Left ventricle myocardium inferior (tissue), 1 donor: Measurements from ENCODE around the gene PEF1. TPM values are rescaled to one million over a fixed set of nuclear protein-coding genes. Genes with fewer than 3 reads are reported as not detected.
A peak's percentile ranks its signal among the peaks of the same experiment; 100 is the strongest.

ENCODE experiments used
- DNase-seq: peaks from one replicate; pipeline ENCODE4 v3.0.0-alpha.2; 2020
- H3K27ac ChIP-seq: fragments of 200-600 bp; replicated peaks from 2 replicates; pipeline ENCODE4 v1.8.0; 2021
- H3K27me3 ChIP-seq: fragments of 200-600 bp; 2 replicates; pipeline ENCODE4 v1.8.0; 2021; ENCODE audit warnings: low read depth
- H3K36me3 ChIP-seq: fragments of 200-600 bp; 2 replicates; pipeline ENCODE4 v1.8.0; 2021
- H3K4me1 ChIP-seq: fragments of 200-600 bp; 2 replicates; pipeline ENCODE4 v1.8.0; 2021
- H3K4me3 ChIP-seq: fragments of 200-600 bp; 2 replicates; pipeline ENCODE4 v1.8.0; 2021; ENCODE audit warnings: mild to moderate bottlenecking, moderate library complexity
- H3K9me3 ChIP-seq: fragments of 200-600 bp; replicated peaks from 2 replicates; pipeline ENCODE4 v1.8.0; 2021
- intact Hi-C: fragments of 100-400 bp; cut with micrococcal nuclease; formaldehyde crosslinking; loops from one replicate; pipeline ENCODE4 v1.11.0; 2022
- total RNA-seq: library from RNA; stranded (reverse); fragmentation: NEBNext Ultra II Directional; extraction: Animal tissue kit (Norgen Biotek cat#: 25700); gene quantifications from one replicate; pipeline ENCODE4 v1.2.1, GENCODE V29; 2021
- TF ChIP-seq, protein P1 (sequence below): fragments of 200-600 bp; IDR thresholded peaks from 2 replicates; pipeline ENCODE4 v1.8.0; 2021; ENCODE audit warnings: antibody characterized with exemption, mild to moderate bottlenecking, borderline replicate concordance
- donor health status: DM: no; HTN: yes; CAD: no; lungs with severe emphysema.

PEF1 gene
- total RNA-seq, 1 donor from 2014 or later = 36.4 TPM

DNA sequence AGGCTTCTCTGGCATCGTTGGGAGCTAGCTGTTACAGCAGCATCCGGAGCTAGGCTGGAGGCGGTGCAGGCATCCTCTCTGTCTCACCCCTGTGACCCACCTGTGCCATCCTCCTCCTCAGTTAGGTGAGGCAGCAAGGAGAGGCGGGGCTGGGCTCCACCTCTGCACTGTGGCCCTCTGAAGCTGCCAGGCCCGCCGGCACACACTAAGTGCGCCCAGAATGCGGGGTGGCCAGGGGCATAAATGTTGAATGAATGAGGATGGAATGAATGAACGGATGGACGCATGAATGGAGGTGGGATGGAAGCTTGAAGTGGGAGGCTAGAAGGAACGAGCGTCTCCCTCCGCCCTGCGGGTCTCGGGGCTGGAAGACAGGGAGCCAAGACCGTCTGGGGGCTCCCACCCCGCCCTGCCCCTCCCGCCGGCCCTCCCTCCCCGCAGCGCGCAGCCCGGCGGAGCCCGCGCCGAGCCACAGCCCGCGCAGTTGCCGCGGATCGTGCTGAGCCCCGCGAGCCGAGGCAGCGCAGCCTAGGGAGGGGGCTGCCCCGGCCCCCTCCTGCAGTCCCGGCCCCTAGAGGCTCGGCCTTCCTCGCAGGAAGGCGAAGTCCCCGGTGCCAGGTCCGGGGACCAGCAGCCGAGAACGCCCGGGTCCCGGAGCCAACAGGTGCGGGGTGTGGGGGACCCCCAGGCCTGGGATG is 27.3 kb downstream of the PEF1 start, which contains the start of gene HCRTR1:
HCRTR1 (plus strand) TSS at position 472 of the 698 bp plus-strand sequence. CDS start 1,504 bp downstream, outside the sequence.
- Histone ChIP-seq H3K9me3 (no peaks in the 10 kb centered on the region), H3K4me3 (peak within 1 kb of the TSS; percentile 67), H3K27me3 (peaks cover 12% of the 10 kb centered on the region), H3K4me1 (peaks cover 50% of the 10 kb centered on the region), H3K36me3 (no peaks in the 10 kb centered on the region), H3K27ac (peak within 1 kb of the TSS; percentile 36)
- intact Hi-C loops = no loop called here
- DNase-seq = no peak
- TF ChIP-seq, protein P1, sequence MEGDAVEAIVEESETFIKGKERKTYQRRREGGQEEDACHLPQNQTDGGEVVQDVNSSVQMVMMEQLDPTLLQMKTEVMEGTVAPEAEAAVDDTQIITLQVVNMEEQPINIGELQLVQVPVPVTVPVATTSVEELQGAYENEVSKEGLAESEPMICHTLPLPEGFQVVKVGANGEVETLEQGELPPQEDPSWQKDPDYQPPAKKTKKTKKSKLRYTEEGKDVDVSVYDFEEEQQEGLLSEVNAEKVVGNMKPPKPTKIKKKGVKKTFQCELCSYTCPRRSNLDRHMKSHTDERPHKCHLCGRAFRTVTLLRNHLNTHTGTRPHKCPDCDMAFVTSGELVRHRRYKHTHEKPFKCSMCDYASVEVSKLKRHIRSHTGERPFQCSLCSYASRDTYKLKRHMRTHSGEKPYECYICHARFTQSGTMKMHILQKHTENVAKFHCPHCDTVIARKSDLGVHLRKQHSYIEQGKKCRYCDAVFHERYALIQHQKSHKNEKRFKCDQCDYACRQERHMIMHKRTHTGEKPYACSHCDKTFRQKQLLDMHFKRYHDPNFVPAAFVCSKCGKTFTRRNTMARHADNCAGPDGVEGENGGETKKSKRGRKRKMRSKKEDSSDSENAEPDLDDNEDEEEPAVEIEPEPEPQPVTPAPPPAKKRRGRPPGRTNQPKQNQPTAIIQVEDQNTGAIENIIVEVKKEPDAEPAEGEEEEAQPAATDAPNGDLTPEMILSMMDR = no peak

- no peak overlapping the region for H3K27ac ChIP-seq
- peaks cover 12% of the 10 kb centered on the region for H3K27me3 ChIP-seq
- TF ChIP-seq, protein P1 = no peak
- no peak overlapping the region for H3K4me3 ChIP-seq
- peaks cover 35% of the 10 kb centered on the region for H3K4me1 ChIP-seq
- no peaks in the 10 kb centered on the region for H3K9me3 ChIP-seq
- no peak for DNase-seq
- H3K36me3 ChIP-seq = no peaks in the 10 kb centered on the region
- intact Hi-C loops = no loop called here
Observed at GRCh38 chr1:31615939-31616338, 28.7 kb downstream of the PEF1 start.

DNA sequence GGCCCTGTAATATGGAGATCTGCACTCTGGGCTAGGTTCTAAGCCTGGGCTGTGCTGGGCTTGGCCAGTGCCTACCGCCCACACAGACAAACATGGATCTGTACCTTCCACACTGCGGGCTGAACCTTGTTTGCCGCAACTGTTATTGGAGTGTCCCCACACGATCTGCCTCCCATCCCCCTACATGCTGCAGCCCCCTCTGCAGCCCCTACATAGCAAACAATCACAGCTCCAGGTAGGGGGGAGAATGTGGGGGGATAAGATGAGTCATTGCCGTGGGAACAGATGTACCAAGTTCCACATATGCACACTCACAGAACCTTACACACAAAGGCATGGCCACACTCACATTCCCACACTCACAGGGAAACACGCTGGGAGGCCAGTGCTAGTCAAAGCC is 29.3 kb downstream of the PEF1 start:
- Histone ChIP-seq H3K36me3 (no peaks in the 10 kb centered on the region), H3K4me1 (peaks cover 34% of the 10 kb centered on the region), H3K4me3 (no peak overlapping the region), H3K27ac (no peak overlapping the region), H3K27me3 (peaks cover 12% of the 10 kb centered on the region), H3K9me3 (no peaks in the 10 kb centered on the region)
- no peak for DNase-seq
- TF ChIP-seq, protein P1 = no peak
- intact Hi-C loops = no loop called here

DNA sequence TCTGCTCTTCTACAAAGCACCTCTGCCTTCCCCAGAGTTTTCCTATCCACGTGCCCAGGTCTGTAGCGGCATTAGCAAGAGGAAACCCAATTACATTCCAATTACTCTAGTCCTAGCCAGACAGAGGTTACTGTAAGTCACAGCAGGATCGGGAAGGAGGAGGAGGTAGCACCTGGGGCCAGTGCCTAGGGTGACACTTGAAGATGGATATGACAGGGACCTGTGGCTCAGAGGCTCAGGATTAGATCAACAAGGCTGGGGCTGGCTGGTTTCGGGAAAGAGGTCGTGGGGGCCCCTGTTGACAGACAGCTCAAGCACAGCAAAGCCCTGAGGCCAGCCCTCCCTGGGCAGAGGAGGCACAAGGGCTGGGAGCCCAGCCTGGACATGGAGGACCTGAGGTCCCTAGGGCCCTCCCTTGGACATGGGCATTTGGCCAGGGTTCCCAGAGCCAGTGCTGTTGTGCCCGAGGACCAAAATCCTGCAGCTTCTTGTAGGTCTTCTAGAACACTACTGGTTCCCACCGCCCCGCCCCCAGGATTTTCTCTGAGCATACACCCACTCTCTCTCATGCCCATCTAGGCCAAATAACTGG is 30.2 kb downstream of the PEF1 start:
- no peak overlapping the region for H3K4me3 ChIP-seq
- no peaks in the 10 kb centered on the region for H3K9me3 ChIP-seq
- H3K27me3 ChIP-seq = peaks cover 12% of the 10 kb centered on the region
- no peak for DNase-seq
- H3K4me1 ChIP-seq = peaks cover 34% of the 10 kb centered on the region
- intact Hi-C loops = no loop called here
- H3K36me3 ChIP-seq = no peaks in the 10 kb centered on the region
- no peak overlapping the region for H3K27ac ChIP-seq
- TF ChIP-seq, protein P1 = no peak

GRCh38 chr1:31609514-31610118 is 35.1 kb downstream of the PEF1 start:
- intact Hi-C loops = no loop called here
- Histone ChIP-seq H3K4me3 (no peak overlapping the region), H3K9me3 (no peaks in the 10 kb centered on the region), H3K27me3 (no peaks in the 10 kb centered on the region), H3K27ac (no peak overlapping the region), H3K4me1 (peaks cover 16% of the 10 kb centered on the region), H3K36me3 (no peaks in the 10 kb centered on the region)
- DNase-seq = no peak
- TF ChIP-seq, protein P1 = no peak
